Calu3 (cell line): ENCODE results near the gene TAS2R43. TPM values are rescaled to one million over a fixed set of nuclear protein-coding genes. Genes with fewer than 3 reads are reported as not detected.
"Not testable (repeated sequence)": the region's sequence is repeated elsewhere in the genome, so short reads cannot be mapped to it uniquely, and the experiment has no call there.

ENCODE experiments used
- BruUV-seq: library from RNA; stranded (reverse); fragments of 400-500 nt; replicated peaks from 2 replicates; lab custom pipeline; 2021; lab: Mats Ljungman, UMichigan
- CTCF ChIA-PET: fragments of 300-600 bp; sonication (Branson Sonifier 250); formaldehyde crosslinking; loops from one replicate; lab custom pipeline; 2022; ENCODE audit warnings: antibody characterized with exemption; lab: Charles Lee
- DNase-seq: peaks from one replicate; pipeline ENCODE4 v3.0.0; 2022
- H3K27ac Mint-ChIP-seq: one replicate; pipeline ENCODE4 v1.8.0; 2022; ENCODE audit warnings: mixed read lengths; ENCODE audit not compliant: unreplicated experiment
- H3K27me3 Mint-ChIP-seq: one replicate; pipeline ENCODE4 v1.8.0; 2022; ENCODE audit warnings: mixed read lengths; ENCODE audit not compliant: unreplicated experiment
- H3K36me3 Mint-ChIP-seq: one replicate; pipeline ENCODE4 v1.8.0; 2022; ENCODE audit warnings: mild to moderate bottlenecking, moderate library complexity, mixed read lengths; ENCODE audit not compliant: insufficient read depth, unreplicated experiment
- H3K4me1 Mint-ChIP-seq: one replicate; pipeline ENCODE4 v1.8.0; 2022; ENCODE audit warnings: mild to moderate bottlenecking, low read depth, mixed read lengths; ENCODE audit not compliant: unreplicated experiment
- H3K4me3 Mint-ChIP-seq: one replicate; pipeline ENCODE4 v1.8.0; 2022; ENCODE audit warnings: mild to moderate bottlenecking, low read depth, moderate library complexity, mixed read lengths; ENCODE audit not compliant: unreplicated experiment
- H3K9me3 Mint-ChIP-seq: one replicate; pipeline ENCODE4 v1.8.0; 2022; ENCODE audit warnings: low read depth, mixed read lengths; ENCODE audit not compliant: unreplicated experiment
- CTCF ChIP-seq: fragments of 200-600 bp; IDR thresholded peaks from one replicate; pipeline ENCODE4 v1.8.0; 2022; ENCODE audit warnings: antibody characterized with exemption; ENCODE audit not compliant: unreplicated experiment
- intact Hi-C: fragments of 100-400 bp; cut with micrococcal nuclease; formaldehyde crosslinking; loops from one replicate; pipeline ENCODE4 v1.10.0; 2022; ENCODE audit not compliant: unreplicated experiment
- total RNA-seq: library from RNA; stranded (reverse); gene quantifications from 2 replicates; pipeline ENCODE4 v1.2.3, GENCODE V29; 2022

TAS2R43 gene
- total RNA-seq, 1 experiment from 2014 or later: 1.8 TPM

- intact Hi-C loops: no loop called here
- TF ChIP-seq CTCF: no peak
- DNase-seq: no peak
- Mint-ChIP-seq H3K36me3 (no peaks in the 10 kb centered on the region), H3K9me3 (no peaks in the 10 kb centered on the region), H3K27ac (no peak overlapping the region), H3K4me1 (no peaks in the 10 kb centered on the region), H3K27me3 (no peaks in the 10 kb centered on the region), H3K4me3 (no peak overlapping the region)
- no TSS peak for BruUV-seq
- CTCF ChIA-PET: no interaction called here
These were observed 24.6 kb downstream of the TAS2R43 start for GRCh38 chr12:11067514-11067913.

GRCh38 chr12:11062194-11062593 lies 29.9 kb downstream of the TAS2R43 start, which contains the start of gene TAS2R46:
TAS2R46 (minus strand) TSS chr12:11062294; CDS start chr12:11062294, 0 bp downstream.
- H3K4me1 Mint-ChIP-seq, H3K4me3 Mint-ChIP-seq, H3K27ac Mint-ChIP-seq, intact Hi-C loops, CTCF ChIA-PET, H3K9me3 Mint-ChIP-seq, H3K36me3 Mint-ChIP-seq, H3K27me3 Mint-ChIP-seq, BruUV-seq, DNase-seq: not testable (repeated sequence)

GRCh38 chr12:11059784-11060183 lies 32.3 kb downstream of the TAS2R43 start:
- CTCF ChIA-PET: no interaction called here
- intact Hi-C loops: no loop called here
- no peak for DNase-seq
- TF ChIP-seq CTCF: no peak
- peaks cover 10% of the 10 kb centered on the region for H3K4me1 Mint-ChIP-seq
- no peak overlapping the region for H3K27ac Mint-ChIP-seq
- no TSS peak for BruUV-seq
- no peaks in the 10 kb centered on the region for H3K27me3 Mint-ChIP-seq
- H3K36me3 Mint-ChIP-seq: no peaks in the 10 kb centered on the region
- H3K9me3 Mint-ChIP-seq: no peaks in the 10 kb centered on the region
- H3K4me3 Mint-ChIP-seq: no peak overlapping the region

GRCh38 chr12:11059041-11059440 lies 33.1 kb downstream of the TAS2R43 start:
- intact Hi-C loops: no loop called here
- TF ChIP-seq CTCF: no peak
- BruUV-seq: no TSS peak
- CTCF ChIA-PET: no interaction called here
- H3K27me3 Mint-ChIP-seq: no peaks in the 10 kb centered on the region
- no peak overlapping the region for H3K27ac Mint-ChIP-seq
- H3K9me3 Mint-ChIP-seq: no peaks in the 10 kb centered on the region
- DNase-seq: no peak
- peaks cover 10% of the 10 kb centered on the region for H3K4me1 Mint-ChIP-seq
- no peak overlapping the region for H3K4me3 Mint-ChIP-seq
- no peaks in the 10 kb centered on the region for H3K36me3 Mint-ChIP-seq

GRCh38 chr12:11055306-11055705 lies 36.8 kb downstream of the TAS2R43 start:
- peaks cover 10% of the 10 kb centered on the region for H3K4me1 Mint-ChIP-seq
- no peaks in the 10 kb centered on the region for H3K36me3 Mint-ChIP-seq
- no peak for DNase-seq
- no TSS peak for BruUV-seq
- H3K27me3 Mint-ChIP-seq: no peaks in the 10 kb centered on the region
- TF ChIP-seq CTCF: no peak
- CTCF ChIA-PET: no interaction called here
- peaks cover 7% of the 10 kb centered on the region for H3K9me3 Mint-ChIP-seq
- intact Hi-C loops: loop anchor here (2.0 kb wide), 1 partner anchor 29 kb away; no protein-coding TSS in a partner anchor
- no peak overlapping the region for H3K27ac Mint-ChIP-seq
- no peak overlapping the region for H3K4me3 Mint-ChIP-seq

- H3K4me3 Mint-ChIP-seq, H3K36me3 Mint-ChIP-seq, intact Hi-C loops, H3K9me3 Mint-ChIP-seq, H3K27me3 Mint-ChIP-seq, H3K27ac Mint-ChIP-seq, BruUV-seq, CTCF ChIA-PET, H3K4me1 Mint-ChIP-seq, DNase-seq: not testable (repeated sequence)
These were observed 42.1 kb downstream of the TAS2R43 start for GRCh38 chr12:11049806-11050531.

GRCh38 chr12:11041366-11041765 lies 50.7 kb downstream of the TAS2R43 start:
- H3K4me3 Mint-ChIP-seq, BruUV-seq, intact Hi-C loops, H3K9me3 Mint-ChIP-seq, H3K27ac Mint-ChIP-seq, H3K27me3 Mint-ChIP-seq, DNase-seq, H3K36me3 Mint-ChIP-seq, H3K4me1 Mint-ChIP-seq, CTCF ChIA-PET: not testable (repeated sequence)
